ENCODE results near the gene CIBAR2.

DNA sequence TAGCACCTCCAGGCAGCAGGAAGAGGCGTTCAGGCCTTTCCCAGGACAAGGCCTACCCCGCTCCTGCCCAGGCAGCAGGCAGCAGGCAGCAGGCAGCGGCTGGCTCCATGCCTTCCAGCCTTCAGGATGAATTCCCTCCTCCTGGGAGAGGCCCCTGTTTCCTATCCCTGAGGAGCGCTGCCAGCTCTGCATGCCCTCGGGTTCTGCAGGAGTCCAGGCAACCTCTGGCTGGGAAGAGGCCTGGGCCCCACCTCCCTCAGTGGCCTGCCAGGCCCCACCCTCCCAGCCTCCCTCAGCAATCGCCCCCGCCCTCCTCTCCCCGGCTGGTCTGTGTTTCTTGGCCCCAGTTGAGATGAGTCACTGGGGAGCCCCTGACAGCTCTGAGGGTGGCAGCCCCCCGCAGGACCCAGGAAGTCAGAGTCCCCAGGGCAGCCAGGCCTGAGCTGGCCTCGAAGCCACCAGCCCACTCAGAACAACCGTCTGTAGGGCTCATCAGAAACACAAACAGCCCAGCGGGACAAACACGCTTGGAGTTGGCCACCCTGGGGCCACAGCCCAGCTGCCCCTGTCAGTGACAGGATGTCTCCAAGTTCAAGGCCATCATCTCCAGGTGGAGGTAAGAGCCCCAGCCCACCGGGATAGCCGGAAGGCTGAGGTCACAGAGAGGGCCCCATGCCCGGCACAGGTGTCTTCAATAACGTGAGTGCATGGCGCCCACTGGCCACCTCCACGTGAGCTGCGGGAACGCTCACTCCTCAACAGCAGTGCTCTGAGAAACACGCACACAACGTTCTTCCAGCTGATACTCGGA lies 39.5 kb upstream of the CIBAR2 start:
- TF ChIP-seq POLR2AphosphoS5 (IDR thresholded peaks at IDR 0.05; ENCODE audit: low read depth) (no peak), EZH2phosphoT487 (IDR thresholded peaks at IDR 0.05; ENCODE audit: unreplicated experiment) (no peak), EZH2 (IDR thresholded peaks at IDR 0.05; ENCODE audit: low read depth, unreplicated experiment) (no peak), STAT1 (IDR thresholded peaks at IDR 0.05; ENCODE audit: unreplicated experiment) (no peak), CREB1 (CRISPR knock-in tag; IDR thresholded peaks at IDR 0.05; ENCODE audit: low read depth) (no peak), ZNF331 (CRISPR knock-in tag; IDR thresholded peaks at IDR 0.05; ENCODE audit: low read depth) (no peak), NANOG (IDR thresholded peaks at IDR 0.05; ENCODE audit: borderline replicate concordance) (no peak), ZNF114 (CRISPR knock-in tag; IDR thresholded peaks at IDR 0.05) (no peak)
- TF ChIP-seq, protein P1, sequence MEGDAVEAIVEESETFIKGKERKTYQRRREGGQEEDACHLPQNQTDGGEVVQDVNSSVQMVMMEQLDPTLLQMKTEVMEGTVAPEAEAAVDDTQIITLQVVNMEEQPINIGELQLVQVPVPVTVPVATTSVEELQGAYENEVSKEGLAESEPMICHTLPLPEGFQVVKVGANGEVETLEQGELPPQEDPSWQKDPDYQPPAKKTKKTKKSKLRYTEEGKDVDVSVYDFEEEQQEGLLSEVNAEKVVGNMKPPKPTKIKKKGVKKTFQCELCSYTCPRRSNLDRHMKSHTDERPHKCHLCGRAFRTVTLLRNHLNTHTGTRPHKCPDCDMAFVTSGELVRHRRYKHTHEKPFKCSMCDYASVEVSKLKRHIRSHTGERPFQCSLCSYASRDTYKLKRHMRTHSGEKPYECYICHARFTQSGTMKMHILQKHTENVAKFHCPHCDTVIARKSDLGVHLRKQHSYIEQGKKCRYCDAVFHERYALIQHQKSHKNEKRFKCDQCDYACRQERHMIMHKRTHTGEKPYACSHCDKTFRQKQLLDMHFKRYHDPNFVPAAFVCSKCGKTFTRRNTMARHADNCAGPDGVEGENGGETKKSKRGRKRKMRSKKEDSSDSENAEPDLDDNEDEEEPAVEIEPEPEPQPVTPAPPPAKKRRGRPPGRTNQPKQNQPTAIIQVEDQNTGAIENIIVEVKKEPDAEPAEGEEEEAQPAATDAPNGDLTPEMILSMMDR (conservative IDR thresholded peaks at IDR 0.05; ENCODE audit: low read depth in 2 of 2): no peak
- TF ChIP-seq, protein P2, sequence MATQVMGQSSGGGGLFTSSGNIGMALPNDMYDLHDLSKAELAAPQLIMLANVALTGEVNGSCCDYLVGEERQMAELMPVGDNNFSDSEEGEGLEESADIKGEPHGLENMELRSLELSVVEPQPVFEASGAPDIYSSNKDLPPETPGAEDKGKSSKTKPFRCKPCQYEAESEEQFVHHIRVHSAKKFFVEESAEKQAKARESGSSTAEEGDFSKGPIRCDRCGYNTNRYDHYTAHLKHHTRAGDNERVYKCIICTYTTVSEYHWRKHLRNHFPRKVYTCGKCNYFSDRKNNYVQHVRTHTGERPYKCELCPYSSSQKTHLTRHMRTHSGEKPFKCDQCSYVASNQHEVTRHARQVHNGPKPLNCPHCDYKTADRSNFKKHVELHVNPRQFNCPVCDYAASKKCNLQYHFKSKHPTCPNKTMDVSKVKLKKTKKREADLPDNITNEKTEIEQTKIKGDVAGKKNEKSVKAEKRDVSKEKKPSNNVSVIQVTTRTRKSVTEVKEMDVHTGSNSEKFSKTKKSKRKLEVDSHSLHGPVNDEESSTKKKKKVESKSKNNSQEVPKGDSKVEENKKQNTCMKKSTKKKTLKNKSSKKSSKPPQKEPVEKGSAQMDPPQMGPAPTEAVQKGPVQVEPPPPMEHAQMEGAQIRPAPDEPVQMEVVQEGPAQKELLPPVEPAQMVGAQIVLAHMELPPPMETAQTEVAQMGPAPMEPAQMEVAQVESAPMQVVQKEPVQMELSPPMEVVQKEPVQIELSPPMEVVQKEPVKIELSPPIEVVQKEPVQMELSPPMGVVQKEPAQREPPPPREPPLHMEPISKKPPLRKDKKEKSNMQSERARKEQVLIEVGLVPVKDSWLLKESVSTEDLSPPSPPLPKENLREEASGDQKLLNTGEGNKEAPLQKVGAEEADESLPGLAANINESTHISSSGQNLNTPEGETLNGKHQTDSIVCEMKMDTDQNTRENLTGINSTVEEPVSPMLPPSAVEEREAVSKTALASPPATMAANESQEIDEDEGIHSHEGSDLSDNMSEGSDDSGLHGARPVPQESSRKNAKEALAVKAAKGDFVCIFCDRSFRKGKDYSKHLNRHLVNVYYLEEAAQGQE (IDR thresholded peaks at IDR 0.05; ENCODE audit: unreplicated experiment): no peak
- TF ChIP-seq, protein P3, sequence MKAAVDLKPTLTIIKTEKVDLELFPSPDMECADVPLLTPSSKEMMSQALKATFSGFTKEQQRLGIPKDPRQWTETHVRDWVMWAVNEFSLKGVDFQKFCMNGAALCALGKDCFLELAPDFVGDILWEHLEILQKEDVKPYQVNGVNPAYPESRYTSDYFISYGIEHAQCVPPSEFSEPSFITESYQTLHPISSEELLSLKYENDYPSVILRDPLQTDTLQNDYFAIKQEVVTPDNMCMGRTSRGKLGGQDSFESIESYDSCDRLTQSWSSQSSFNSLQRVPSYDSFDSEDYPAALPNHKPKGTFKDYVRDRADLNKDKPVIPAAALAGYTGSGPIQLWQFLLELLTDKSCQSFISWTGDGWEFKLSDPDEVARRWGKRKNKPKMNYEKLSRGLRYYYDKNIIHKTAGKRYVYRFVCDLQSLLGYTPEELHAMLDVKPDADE (IDR thresholded peaks at IDR 0.05): no peak
- TF ChIP-seq, protein P4, sequence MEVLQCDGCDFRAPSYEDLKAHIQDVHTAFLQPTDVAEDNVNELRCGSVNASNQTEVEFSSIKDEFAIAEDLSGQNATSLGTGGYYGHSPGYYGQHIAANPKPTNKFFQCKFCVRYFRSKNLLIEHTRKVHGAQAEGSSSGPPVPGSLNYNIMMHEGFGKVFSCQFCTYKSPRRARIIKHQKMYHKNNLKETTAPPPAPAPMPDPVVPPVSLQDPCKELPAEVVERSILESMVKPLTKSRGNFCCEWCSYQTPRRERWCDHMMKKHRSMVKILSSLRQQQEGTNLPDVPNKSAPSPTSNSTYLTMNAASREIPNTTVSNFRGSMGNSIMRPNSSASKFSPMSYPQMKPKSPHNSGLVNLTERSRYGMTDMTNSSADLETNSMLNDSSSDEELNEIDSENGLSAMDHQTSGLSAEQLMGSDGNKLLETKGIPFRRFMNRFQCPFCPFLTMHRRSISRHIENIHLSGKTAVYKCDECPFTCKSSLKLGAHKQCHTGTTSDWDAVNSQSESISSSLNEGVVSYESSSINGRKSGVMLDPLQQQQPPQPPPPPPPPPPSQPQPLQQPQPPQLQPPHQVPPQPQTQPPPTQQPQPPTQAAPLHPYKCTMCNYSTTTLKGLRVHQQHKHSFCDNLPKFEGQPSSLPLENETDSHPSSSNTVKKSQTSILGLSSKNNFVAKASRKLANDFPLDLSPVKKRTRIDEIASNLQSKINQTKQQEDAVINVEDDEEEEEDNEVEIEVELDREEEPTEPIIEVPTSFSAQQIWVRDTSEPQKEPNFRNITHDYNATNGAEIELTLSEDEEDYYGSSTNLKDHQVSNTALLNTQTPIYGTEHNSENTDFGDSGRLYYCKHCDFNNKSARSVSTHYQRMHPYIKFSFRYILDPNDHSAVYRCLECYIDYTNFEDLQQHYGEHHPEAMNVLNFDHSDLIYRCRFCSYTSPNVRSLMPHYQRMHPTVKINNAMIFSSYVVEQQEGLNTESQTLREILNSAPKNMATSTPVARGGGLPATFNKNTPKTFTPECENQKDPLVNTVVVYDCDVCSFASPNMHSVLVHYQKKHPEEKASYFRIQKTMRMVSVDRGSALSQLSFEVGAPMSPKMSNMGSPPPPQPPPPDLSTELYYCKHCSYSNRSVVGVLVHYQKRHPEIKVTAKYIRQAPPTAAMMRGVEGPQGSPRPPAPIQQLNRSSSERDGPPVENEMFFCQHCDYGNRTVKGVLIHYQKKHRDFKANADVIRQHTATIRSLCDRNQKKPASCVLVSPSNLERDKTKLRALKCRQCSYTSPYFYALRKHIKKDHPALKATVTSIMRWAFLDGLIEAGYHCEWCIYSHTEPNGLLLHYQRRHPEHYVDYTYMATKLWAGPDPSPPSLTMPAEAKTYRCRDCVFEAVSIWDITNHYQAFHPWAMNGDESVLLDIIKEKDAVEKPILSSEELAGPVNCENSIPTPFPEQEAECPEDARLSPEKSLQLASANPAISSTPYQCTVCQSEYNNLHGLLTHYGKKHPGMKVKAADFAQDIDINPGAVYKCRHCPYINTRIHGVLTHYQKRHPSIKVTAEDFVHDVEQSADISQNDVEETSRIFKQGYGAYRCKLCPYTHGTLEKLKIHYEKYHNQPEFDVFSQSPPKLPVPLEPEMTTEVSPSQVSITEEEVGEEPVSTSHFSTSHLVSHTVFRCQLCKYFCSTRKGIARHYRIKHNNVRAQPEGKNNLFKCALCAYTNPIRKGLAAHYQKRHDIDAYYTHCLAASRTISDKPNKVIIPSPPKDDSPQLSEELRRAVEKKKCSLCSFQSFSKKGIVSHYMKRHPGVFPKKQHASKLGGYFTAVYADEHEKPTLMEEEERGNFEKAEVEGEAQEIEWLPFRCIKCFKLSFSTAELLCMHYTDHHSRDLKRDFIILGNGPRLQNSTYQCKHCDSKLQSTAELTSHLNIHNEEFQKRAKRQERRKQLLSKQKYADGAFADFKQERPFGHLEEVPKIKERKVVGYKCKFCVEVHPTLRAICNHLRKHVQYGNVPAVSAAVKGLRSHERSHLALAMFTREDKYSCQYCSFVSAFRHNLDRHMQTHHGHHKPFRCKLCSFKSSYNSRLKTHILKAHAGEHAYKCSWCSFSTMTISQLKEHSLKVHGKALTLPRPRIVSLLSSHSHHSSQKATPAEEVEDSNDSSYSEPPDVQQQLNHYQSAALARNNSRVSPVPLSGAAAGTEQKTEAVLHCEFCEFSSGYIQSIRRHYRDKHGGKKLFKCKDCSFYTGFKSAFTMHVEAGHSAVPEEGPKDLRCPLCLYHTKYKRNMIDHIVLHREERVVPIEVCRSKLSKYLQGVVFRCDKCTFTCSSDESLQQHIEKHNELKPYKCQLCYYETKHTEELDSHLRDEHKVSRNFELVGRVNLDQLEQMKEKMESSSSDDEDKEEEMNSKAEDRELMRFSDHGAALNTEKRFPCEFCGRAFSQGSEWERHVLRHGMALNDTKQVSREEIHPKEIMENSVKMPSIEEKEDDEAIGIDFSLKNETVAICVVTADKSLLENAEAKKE (CRISPR knock-in tag; IDR thresholded peaks at IDR 0.05): no peak
